Measurements from ENCODE around the gene HOXC10. TPM values are rescaled to one million over a fixed set of nuclear protein-coding genes. Genes with fewer than 3 reads are reported as not detected.

The HOXC10 gene
- total RNA-seq, 1 donor from 2014 or later, result not detected

DNA sequence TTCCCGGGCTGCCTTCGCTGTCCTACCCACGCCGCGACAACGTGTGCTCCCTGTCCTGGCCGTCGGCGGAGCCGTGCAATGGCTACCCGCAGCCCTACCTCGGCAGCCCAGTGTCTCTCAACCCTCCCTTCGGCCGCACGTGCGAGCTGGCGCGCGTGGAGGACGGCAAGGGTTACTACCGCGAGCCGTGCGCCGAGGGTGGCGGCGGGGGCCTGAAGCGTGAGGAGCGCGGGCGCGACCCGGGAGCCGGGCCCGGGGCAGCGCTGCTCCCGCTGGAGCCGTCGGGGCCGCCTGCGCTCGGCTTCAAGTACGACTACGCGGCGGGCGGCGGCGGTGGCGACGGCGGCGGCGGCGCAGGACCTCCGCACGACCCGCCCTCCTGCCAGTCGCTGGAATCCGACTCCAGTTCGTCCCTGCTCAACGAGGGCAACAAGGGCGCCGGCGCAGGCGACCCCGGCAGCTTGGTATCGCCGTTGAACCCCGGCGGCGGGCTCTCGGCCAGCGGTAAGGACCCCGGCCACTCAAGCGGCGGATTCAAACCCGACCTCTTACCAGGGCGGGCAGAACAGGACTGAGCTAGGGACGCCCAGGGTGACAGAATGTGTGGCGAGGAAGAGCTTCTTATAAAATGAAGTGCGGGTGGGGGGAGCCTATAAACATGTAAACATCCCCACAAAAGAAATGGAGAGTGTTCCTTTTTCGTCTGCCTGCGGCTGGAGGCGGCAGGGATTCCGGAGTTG, 29.7 kb upstream of the HOXC10 start:
- Histone ChIP-seq H3K36me3 (no peaks in the 10 kb centered on the region), H3K27ac (no peak overlapping the region), H3K4me1 (no peaks in the 10 kb centered on the region), H3K27me3 (ENCODE audit: low read depth) (peaks cover 100% of the 10 kb centered on the region), H3K9me3 (no peaks in the 10 kb centered on the region), H3K4me3 (no peak overlapping the region)
- no peak for DNase-seq
- intact Hi-C loops (cut with DNase I), result no loop called here
- ATAC-seq, result no peak
- TF ChIP-seq, protein P1, sequence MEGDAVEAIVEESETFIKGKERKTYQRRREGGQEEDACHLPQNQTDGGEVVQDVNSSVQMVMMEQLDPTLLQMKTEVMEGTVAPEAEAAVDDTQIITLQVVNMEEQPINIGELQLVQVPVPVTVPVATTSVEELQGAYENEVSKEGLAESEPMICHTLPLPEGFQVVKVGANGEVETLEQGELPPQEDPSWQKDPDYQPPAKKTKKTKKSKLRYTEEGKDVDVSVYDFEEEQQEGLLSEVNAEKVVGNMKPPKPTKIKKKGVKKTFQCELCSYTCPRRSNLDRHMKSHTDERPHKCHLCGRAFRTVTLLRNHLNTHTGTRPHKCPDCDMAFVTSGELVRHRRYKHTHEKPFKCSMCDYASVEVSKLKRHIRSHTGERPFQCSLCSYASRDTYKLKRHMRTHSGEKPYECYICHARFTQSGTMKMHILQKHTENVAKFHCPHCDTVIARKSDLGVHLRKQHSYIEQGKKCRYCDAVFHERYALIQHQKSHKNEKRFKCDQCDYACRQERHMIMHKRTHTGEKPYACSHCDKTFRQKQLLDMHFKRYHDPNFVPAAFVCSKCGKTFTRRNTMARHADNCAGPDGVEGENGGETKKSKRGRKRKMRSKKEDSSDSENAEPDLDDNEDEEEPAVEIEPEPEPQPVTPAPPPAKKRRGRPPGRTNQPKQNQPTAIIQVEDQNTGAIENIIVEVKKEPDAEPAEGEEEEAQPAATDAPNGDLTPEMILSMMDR (IDR thresholded peaks at IDR 0.05), result no peak

DNA sequence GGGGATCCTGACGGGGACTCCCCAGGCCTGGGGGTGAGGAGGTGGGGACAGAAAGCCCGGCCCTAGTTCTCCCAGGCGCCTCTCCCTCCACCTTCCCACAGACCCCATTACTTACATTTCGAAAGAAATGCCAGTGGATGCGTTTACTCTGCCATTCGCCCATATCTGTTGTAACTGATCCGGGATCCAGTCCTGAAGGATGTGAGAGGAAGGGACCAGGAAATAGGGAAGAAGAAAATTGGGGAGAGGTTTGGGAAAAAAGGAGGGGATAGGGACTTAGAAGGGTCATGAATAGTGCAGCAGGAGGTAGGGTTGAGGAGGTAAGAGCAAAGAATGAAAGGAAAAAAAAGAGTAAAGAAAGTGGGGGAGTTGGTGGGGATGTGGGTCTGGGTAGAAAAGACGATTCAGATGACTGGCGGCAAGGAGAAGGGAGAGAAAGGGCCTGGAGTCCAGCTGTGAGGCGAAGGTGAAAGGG, 29.1 kb upstream of the HOXC10 start:
- H3K27me3 ChIP-seq (ENCODE audit: low read depth), result peaks cover 100% of the 10 kb centered on the region
- H3K9me3 ChIP-seq, result no peaks in the 10 kb centered on the region
- intact Hi-C loops (cut with DNase I), result no loop called here
- H3K4me1 ChIP-seq, result no peaks in the 10 kb centered on the region
- no peaks in the 10 kb centered on the region for H3K36me3 ChIP-seq
- TF ChIP-seq, protein P1 (IDR thresholded peaks at IDR 0.05), result no peak
- no peak overlapping the region for H3K27ac ChIP-seq
- ATAC-seq (no peak), DNase-seq (no peak)
- no peak overlapping the region for H3K4me3 ChIP-seq

DNA sequence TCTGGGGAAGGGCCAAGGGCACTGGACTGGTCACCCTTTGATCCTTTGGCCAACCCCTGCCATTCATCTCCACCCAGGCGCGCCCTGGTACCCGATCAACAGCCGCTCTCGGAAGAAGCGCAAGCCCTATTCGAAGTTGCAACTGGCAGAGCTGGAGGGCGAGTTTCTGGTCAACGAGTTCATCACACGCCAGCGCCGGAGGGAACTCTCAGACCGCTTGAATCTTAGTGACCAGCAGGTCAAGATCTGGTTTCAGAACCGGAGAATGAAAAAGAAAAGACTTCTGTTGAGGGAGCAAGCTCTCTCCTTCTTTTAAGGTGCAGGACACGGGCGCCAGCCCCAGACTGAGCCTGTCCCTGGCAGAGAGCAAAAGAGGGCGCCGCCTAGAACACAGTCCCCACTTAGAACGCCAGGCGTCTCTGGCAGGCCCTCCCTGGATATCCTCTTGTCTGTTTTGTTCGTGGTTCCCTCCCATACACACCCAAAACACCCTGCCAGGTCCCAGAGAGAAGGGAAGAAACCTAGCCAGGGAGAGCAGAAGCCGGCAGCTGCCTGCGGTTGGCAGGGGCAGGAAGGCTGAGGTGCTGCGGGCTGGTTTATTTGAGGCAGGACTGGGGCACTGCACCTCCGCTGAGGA, 28.6 kb upstream of the HOXC10 start:
- no peak for DNase-seq
- ATAC-seq, result no peak
- intact Hi-C loops (cut with DNase I), result no loop called here
- TF ChIP-seq, protein P1 (IDR thresholded peaks at IDR 0.05), result no peak
- Histone ChIP-seq H3K27me3 (ENCODE audit: low read depth) (peaks cover 100% of the 10 kb centered on the region), H3K4me3 (no peak overlapping the region), H3K9me3 (no peaks in the 10 kb centered on the region), H3K36me3 (no peaks in the 10 kb centered on the region), H3K27ac (no peak overlapping the region), H3K4me1 (no peaks in the 10 kb centered on the region)

DNA sequence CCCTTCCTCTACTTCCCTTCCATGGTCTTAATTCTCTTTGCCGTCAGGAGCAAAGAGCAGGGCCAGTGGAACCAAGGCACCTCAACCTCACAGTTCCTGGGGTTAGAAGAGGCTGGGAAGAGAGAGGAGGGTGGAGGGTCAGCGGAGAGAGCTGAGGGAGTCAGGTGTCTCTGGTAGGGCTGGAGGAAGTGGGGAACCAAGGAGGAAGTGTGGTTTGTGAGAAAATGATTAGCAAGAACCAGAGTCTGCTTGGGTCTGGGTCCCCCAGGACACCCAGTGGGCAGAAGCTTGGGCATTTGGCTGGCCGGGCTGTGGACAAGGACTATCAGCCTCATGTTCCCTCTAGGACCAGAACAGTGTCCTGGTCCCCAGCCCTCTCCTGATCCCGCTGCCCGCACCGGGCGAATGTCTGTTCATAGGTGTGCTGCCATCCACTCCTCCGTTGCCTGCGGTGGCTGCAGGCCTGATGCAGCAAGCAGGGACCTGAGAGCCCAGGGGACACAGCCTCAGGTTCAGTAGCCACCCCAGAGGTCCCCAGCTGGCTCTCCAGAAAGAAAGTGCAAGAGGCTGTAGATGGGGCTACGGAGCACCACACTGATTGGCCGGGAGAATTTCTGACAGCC, 27.9 kb upstream of the HOXC10 start:
- no peaks in the 10 kb centered on the region for H3K36me3 ChIP-seq
- no peaks in the 10 kb centered on the region for H3K4me1 ChIP-seq
- peaks cover 100% of the 10 kb centered on the region for H3K27me3 ChIP-seq (ENCODE audit: low read depth)
- TF ChIP-seq, protein P1 (IDR thresholded peaks at IDR 0.05), result no peak
- H3K4me3 ChIP-seq, result no peak overlapping the region
- intact Hi-C loops (cut with DNase I), result no loop called here
- H3K9me3 ChIP-seq, result no peaks in the 10 kb centered on the region
- H3K27ac ChIP-seq, result no peak overlapping the region
- DNase-seq, result no peak
- ATAC-seq, result no peak

DNA sequence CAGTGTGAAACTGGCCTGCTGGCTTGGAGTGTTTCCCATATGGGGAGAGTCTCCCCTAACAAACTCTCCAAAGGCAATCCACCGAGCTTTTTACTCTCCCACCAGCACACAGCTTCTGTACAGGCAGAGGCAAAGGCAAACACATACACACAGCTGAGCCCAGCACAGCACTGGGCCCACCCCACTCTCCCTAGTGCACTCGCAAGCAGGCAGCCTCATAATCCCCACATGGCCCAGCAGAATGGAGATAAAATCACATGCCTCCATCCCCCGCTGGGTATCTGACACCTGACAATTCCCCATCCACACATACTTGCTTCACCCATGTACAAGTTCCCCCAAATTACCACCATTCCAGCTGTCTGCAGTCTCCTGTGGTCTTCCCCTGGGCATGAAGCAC, 26.8 kb upstream of the HOXC10 start:
- Histone ChIP-seq H3K4me3 (no peak overlapping the region), H3K36me3 (no peaks in the 10 kb centered on the region), H3K9me3 (no peaks in the 10 kb centered on the region), H3K27me3 (ENCODE audit: low read depth) (peaks cover 100% of the 10 kb centered on the region), H3K27ac (no peak overlapping the region), H3K4me1 (no peaks in the 10 kb centered on the region)
- TF ChIP-seq, protein P1 (IDR thresholded peaks at IDR 0.05), result no peak
- intact Hi-C loops (cut with DNase I), result no loop called here
- ATAC-seq (no peak), DNase-seq (no peak)
